OCI-LY3 (cell line): ENCODE data around the gene NTSR2.

ENCODE experiments used
- CTCF ChIP-seq: fragments of 200-600, 300-600 bp; sonication (generic); IDR thresholded peaks from 2 replicates; pipeline ENCODE4 v1.5.1; 2014; ENCODE audit warnings: antibody characterized with exemption, low read length, low read depth
- EZH2phosphoT487 ChIP-seq: fragments of 200-600 bp; shearing (Covaris generic); IDR thresholded peaks from 2 replicates; pipeline ENCODE4 v1.6.1; 2018; ENCODE audit warnings: antibody characterized with exemption, mixed run types, low read depth

GRCh38 chr2:11617984-11618707 is 51.8 kb downstream of the NTSR2 start:
- TF ChIP-seq CTCF = no peak
- TF ChIP-seq EZH2phosphoT487 = no peak
